ENCODE measurements around the gene PRSS27. TPM values are rescaled to one million over a fixed set of nuclear protein-coding genes. Genes with fewer than 3 reads are reported as not detected.
"Not testable (repeated sequence)": the region's sequence is repeated elsewhere in the genome, so short reads cannot be mapped to it uniquely, and the experiment has no call there.

The PRSS27 gene
- total RNA-seq, 1 donor from 2014 or later, result 0.90 TPM

GRCh38 chr16:2687531-2688308 is 32.3 kb downstream of the PRSS27 start:
- H3K36me3 Mint-ChIP-seq (ENCODE audit: low read depth, unreplicated experiment), result peaks cover 4% of the 10 kb centered on the region
- peaks cover 14% of the 10 kb centered on the region for H3K4me1 Mint-ChIP-seq (ENCODE audit: unreplicated experiment)
- TF ChIP-seq CTCF (IDR thresholded peaks at IDR 0.05; ENCODE audit: unreplicated experiment), result no peak
- no peak for DNase-seq (ENCODE audit: low spot score)
- no peak overlapping the region for H3K27ac Mint-ChIP-seq (ENCODE audit: unreplicated experiment)
- H3K27me3 Mint-ChIP-seq (ENCODE audit: unreplicated experiment), result peaks cover 8% of the 10 kb centered on the region
- H3K9me3 Mint-ChIP-seq (ENCODE audit: unreplicated experiment), result no peaks in the 10 kb centered on the region
- H3K4me3 Mint-ChIP-seq (ENCODE audit: unreplicated experiment), result no peak overlapping the region

GRCh38 chr16:2686912-2687507 is 33.0 kb downstream of the PRSS27 start:
- peaks cover 16% of the 10 kb centered on the region for H3K4me1 Mint-ChIP-seq (ENCODE audit: unreplicated experiment)
- H3K27me3 Mint-ChIP-seq (ENCODE audit: unreplicated experiment), result peaks cover 8% of the 10 kb centered on the region
- H3K9me3 Mint-ChIP-seq (ENCODE audit: unreplicated experiment), result no peaks in the 10 kb centered on the region
- peaks cover 4% of the 10 kb centered on the region for H3K36me3 Mint-ChIP-seq (ENCODE audit: low read depth, unreplicated experiment)
- TF ChIP-seq CTCF (IDR thresholded peaks at IDR 0.05; ENCODE audit: unreplicated experiment), result no peak
- DNase-seq (ENCODE audit: low spot score), result no peak
- no peak overlapping the region for H3K27ac Mint-ChIP-seq (ENCODE audit: unreplicated experiment)
- H3K4me3 Mint-ChIP-seq (ENCODE audit: unreplicated experiment), result peak overlapping the region; percentile 25

GRCh38 chr16:2686075-2686474 is 33.9 kb downstream of the PRSS27 start:
- DNase-seq (ENCODE audit: low spot score); H3K27ac Mint-ChIP-seq (ENCODE audit: unreplicated experiment); H3K4me3 Mint-ChIP-seq (ENCODE audit: unreplicated experiment); H3K36me3 Mint-ChIP-seq (ENCODE audit: low read depth, unreplicated experiment); H3K27me3 Mint-ChIP-seq (ENCODE audit: unreplicated experiment); H3K9me3 Mint-ChIP-seq (ENCODE audit: unreplicated experiment): not testable (repeated sequence)
- peaks cover 18% of the 10 kb centered on the region for H3K4me1 Mint-ChIP-seq (ENCODE audit: unreplicated experiment)

- Mint-ChIP-seq H3K4me3 (ENCODE audit: unreplicated experiment) (peak overlapping the region; percentile 93), H3K4me1 (ENCODE audit: unreplicated experiment) (peaks cover 18% of the 10 kb centered on the region), H3K27ac (ENCODE audit: unreplicated experiment) (peak overlapping the region; percentile 70)
- not testable (repeated sequence) for H3K27me3 Mint-ChIP-seq (ENCODE audit: unreplicated experiment); DNase-seq (ENCODE audit: low spot score); H3K36me3 Mint-ChIP-seq (ENCODE audit: low read depth, unreplicated experiment); H3K9me3 Mint-ChIP-seq (ENCODE audit: unreplicated experiment)
Observed at GRCh38 chr16:2683041-2683440, 37.0 kb downstream of the PRSS27 start.

- Mint-ChIP-seq H3K4me1 (ENCODE audit: unreplicated experiment) (peaks cover 15% of the 10 kb centered on the region), H3K27ac (ENCODE audit: unreplicated experiment) (peak within 1 kb of the TSS; percentile 95), H3K9me3 (ENCODE audit: unreplicated experiment) (no peaks in the 10 kb centered on the region), H3K4me3 (ENCODE audit: unreplicated experiment) (peak within 1 kb of the TSS; percentile 96), H3K36me3 (ENCODE audit: low read depth, unreplicated experiment) (no peaks in the 10 kb centered on the region), H3K27me3 (ENCODE audit: unreplicated experiment) (peaks cover 4% of the 10 kb centered on the region)
- DNase-seq (ENCODE audit: low spot score), result peak; percentile 95
- TF ChIP-seq CTCF (IDR thresholded peaks at IDR 0.05; ENCODE audit: unreplicated experiment), result no peak
Observed at GRCh38 chr16:2682209-2683021, 37.6 kb downstream of the PRSS27 start, which contains the start of gene KCTD5. TSS of gene KCTD5 (plus strand) at chr16:2682523. CDS start at chr16:2682549, 26 bp downstream.

GRCh38 chr16:2680360-2680759 is 39.7 kb downstream of the PRSS27 start:
- H3K27ac Mint-ChIP-seq (ENCODE audit: unreplicated experiment); H3K9me3 Mint-ChIP-seq (ENCODE audit: unreplicated experiment); DNase-seq (ENCODE audit: low spot score); H3K4me1 Mint-ChIP-seq (ENCODE audit: unreplicated experiment); H3K4me3 Mint-ChIP-seq (ENCODE audit: unreplicated experiment); H3K36me3 Mint-ChIP-seq (ENCODE audit: low read depth, unreplicated experiment); H3K27me3 Mint-ChIP-seq (ENCODE audit: unreplicated experiment): not testable (repeated sequence)

- not testable (repeated sequence) for H3K4me1 Mint-ChIP-seq (ENCODE audit: unreplicated experiment); H3K27me3 Mint-ChIP-seq (ENCODE audit: unreplicated experiment); DNase-seq (ENCODE audit: low spot score); H3K9me3 Mint-ChIP-seq (ENCODE audit: unreplicated experiment); H3K4me3 Mint-ChIP-seq (ENCODE audit: unreplicated experiment); H3K36me3 Mint-ChIP-seq (ENCODE audit: low read depth, unreplicated experiment); H3K27ac Mint-ChIP-seq (ENCODE audit: unreplicated experiment)
Observed at GRCh38 chr16:2679902-2680301, 40.1 kb downstream of the PRSS27 start.

GRCh38 chr16:2678206-2678965 is 41.6 kb downstream of the PRSS27 start:
- H3K27me3 Mint-ChIP-seq (ENCODE audit: unreplicated experiment); H3K27ac Mint-ChIP-seq (ENCODE audit: unreplicated experiment); H3K36me3 Mint-ChIP-seq (ENCODE audit: low read depth, unreplicated experiment); DNase-seq (ENCODE audit: low spot score); H3K4me1 Mint-ChIP-seq (ENCODE audit: unreplicated experiment); H3K9me3 Mint-ChIP-seq (ENCODE audit: unreplicated experiment); H3K4me3 Mint-ChIP-seq (ENCODE audit: unreplicated experiment): not testable (repeated sequence)

All from endothelial cell (in vitro differentiated cells).